K562 (cell line): Measurements from ENCODE around the gene RNF213. TPM values are rescaled to one million over a fixed set of nuclear protein-coding genes. Genes with fewer than 3 reads are reported as not detected.
A peak's percentile ranks its signal among the peaks of the same experiment; 100 is the strongest.

Experiments used
- KAT8 ChIP-seq: fragments of 450-650 bp; IDR thresholded peaks from 2 replicates; pipeline ENCODE4 v1.6.1; 2016; ENCODE audit warnings: low read depth, mild to moderate bottlenecking
- RAD21 ChIP-seq, 2 experiments: fragments of 250-450 bp in 1 of 2; fragments of 450-650 bp in 1 of 2; sonication (Bioruptor Pico) in 1 of 2; formaldehyde crosslinking in 1 of 2; IDR thresholded peaks in 1 of 2; conservative IDR thresholded peaks in 1 of 2; 2 replicates each; pipeline versions ENCODE4 v1.4.0 to v1.8.0; 2020 to 2022; ENCODE audit warnings: mild to moderate bottlenecking in 2 of 2, moderate library complexity in 1 of 2
- SMC3 ChIP-seq: conservative IDR thresholded peaks from 2 replicates; pipeline ENCODE4 v1.6.1; 2011; ENCODE audit warnings: low read depth, low read length, improper control_type of control experiment; ENCODE audit not compliant: insufficient read depth
- TGIF2 ChIP-seq: sonication (generic); formaldehyde crosslinking; IDR thresholded peaks from 2 replicates; pipeline ENCODE4 v1.8.1; 2022; ENCODE audit warnings: mild to moderate bottlenecking, missing genetic modification reagents, moderate library complexity
- polyA plus RNA-seq, 8 experiments: library from polyadenylated mRNA; depleted of rRNA in 4 of 8; stranded (reverse) in 5 of 8; unstranded in 3 of 8; fragments of >200 nt; fragmentation: Nextera tagmentation in 2 of 8; fragmentation: Illumina TruSeq in 1 of 8; extraction: Ambion mirVana in 2 of 8; extraction: Trizol in 1 of 8; gene quantifications; 2 replicates each; pipeline versions ENCODE4 v1.2.1 to v1.2.3, GENCODE V29; 2011 to 2014; ENCODE audit warnings: inconsistent platforms in 1 of 8, missing spikeins in 1 of 8
- total RNA-seq, 7 experiments: library from RNA; depleted of rRNA in 6 of 7; stranded (reverse); fragments of >200 nt in 6 of 7; fragmentation: Illumina TruSeq in 2 of 7; extraction: Trizol in 2 of 7; gene quantifications; 2 replicates each; pipeline versions ENCODE4 v1.2.1 to v1.2.3, GENCODE V29; 2011 to 2021; ENCODE audit warnings: low replicate concordance in 1 of 7
- TF ChIP-seq, protein P1 (sequence below), 2 experiments: fragments of 450-650 bp; formaldehyde crosslinking in 1 of 2; IDR thresholded peaks; 2 replicates each; pipeline versions ENCODE4 v1.4.0 to v1.6.1; 2014 to 2020; ENCODE audit warnings: mild to moderate bottlenecking in 2 of 2, borderline replicate concordance in 1 of 2, low read depth in 1 of 2
- TF ChIP-seq, protein P2 (sequence below): fragments of 450-650 bp; IDR thresholded peaks from 2 replicates; pipeline ENCODE4 v1.6.1; 2017; ENCODE audit warnings: antibody characterized with exemption, mild to moderate bottlenecking
- TF ChIP-seq, protein P3 (sequence below): fragments of 450-650 bp; IDR thresholded peaks from 2 replicates; pipeline ENCODE4 v1.6.1; 2018; ENCODE audit not compliant: partially characterized antibody

Gene RNF213
- total and polyA plus RNA-seq, 9 of the 15 experiments (the other 6 are each of a cell fraction or from before 2014, with no cell fraction given), result 5.3 to 33.6 (median 17.9) TPM

DNA sequence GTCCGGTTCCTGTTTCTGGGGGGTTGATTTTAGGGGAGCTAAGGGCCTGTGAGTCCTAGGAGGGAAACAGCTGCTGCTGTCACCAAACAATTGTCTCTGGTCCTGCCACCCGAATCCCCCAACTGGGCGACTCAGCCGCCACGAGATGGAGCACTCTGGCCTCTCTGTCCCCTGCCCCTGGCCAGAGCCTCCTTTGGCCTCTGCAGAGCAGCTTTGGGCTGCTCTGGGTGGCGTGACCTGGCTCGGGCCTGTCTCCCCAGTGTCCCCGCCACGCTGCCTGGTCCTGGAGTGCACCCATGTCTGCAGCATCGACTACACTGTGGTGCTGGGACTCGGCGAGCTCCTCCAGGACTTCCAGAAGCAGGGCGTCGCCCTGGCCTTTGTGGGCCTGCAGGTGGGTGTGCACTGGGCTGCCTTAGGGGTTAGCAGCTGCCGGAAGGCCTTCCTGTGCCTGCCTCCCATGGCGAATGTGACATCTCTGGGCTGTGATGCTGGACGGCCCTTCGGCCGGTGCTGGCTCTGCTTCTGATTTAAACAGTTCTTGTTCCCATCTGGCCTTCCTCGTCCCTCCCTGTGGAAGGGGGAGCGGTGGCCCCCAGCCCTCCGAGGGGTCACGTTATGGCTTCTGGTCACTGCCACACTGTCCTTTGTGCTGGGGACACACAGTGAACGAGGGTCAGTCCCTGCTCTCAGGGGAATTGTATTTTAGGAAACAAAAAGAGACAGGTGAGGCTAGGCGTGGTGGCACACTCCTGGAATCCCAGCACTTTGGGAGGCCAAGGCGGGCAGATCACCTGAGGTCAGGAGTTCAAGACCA lies 11.6 kb upstream of the RNF213 start (continued):
- TF ChIP-seq, protein P1, sequence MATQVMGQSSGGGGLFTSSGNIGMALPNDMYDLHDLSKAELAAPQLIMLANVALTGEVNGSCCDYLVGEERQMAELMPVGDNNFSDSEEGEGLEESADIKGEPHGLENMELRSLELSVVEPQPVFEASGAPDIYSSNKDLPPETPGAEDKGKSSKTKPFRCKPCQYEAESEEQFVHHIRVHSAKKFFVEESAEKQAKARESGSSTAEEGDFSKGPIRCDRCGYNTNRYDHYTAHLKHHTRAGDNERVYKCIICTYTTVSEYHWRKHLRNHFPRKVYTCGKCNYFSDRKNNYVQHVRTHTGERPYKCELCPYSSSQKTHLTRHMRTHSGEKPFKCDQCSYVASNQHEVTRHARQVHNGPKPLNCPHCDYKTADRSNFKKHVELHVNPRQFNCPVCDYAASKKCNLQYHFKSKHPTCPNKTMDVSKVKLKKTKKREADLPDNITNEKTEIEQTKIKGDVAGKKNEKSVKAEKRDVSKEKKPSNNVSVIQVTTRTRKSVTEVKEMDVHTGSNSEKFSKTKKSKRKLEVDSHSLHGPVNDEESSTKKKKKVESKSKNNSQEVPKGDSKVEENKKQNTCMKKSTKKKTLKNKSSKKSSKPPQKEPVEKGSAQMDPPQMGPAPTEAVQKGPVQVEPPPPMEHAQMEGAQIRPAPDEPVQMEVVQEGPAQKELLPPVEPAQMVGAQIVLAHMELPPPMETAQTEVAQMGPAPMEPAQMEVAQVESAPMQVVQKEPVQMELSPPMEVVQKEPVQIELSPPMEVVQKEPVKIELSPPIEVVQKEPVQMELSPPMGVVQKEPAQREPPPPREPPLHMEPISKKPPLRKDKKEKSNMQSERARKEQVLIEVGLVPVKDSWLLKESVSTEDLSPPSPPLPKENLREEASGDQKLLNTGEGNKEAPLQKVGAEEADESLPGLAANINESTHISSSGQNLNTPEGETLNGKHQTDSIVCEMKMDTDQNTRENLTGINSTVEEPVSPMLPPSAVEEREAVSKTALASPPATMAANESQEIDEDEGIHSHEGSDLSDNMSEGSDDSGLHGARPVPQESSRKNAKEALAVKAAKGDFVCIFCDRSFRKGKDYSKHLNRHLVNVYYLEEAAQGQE (IDR thresholded peaks at IDR 0.05; ENCODE audit: borderline replicate concordance), result peak; percentile 85
- TF ChIP-seq, protein P1 (CRISPR knock-in tag; IDR thresholded peaks at IDR 0.05; ENCODE audit: low read depth), result no peak
- TF ChIP-seq RAD21 (CRISPR knock-in tag; conservative IDR thresholded peaks at IDR 0.05 in 1 of 2, IDR thresholded peaks at IDR 0.05 in 1 of 2), result peak; percentile 39 to 78
- TF ChIP-seq, protein P2, sequence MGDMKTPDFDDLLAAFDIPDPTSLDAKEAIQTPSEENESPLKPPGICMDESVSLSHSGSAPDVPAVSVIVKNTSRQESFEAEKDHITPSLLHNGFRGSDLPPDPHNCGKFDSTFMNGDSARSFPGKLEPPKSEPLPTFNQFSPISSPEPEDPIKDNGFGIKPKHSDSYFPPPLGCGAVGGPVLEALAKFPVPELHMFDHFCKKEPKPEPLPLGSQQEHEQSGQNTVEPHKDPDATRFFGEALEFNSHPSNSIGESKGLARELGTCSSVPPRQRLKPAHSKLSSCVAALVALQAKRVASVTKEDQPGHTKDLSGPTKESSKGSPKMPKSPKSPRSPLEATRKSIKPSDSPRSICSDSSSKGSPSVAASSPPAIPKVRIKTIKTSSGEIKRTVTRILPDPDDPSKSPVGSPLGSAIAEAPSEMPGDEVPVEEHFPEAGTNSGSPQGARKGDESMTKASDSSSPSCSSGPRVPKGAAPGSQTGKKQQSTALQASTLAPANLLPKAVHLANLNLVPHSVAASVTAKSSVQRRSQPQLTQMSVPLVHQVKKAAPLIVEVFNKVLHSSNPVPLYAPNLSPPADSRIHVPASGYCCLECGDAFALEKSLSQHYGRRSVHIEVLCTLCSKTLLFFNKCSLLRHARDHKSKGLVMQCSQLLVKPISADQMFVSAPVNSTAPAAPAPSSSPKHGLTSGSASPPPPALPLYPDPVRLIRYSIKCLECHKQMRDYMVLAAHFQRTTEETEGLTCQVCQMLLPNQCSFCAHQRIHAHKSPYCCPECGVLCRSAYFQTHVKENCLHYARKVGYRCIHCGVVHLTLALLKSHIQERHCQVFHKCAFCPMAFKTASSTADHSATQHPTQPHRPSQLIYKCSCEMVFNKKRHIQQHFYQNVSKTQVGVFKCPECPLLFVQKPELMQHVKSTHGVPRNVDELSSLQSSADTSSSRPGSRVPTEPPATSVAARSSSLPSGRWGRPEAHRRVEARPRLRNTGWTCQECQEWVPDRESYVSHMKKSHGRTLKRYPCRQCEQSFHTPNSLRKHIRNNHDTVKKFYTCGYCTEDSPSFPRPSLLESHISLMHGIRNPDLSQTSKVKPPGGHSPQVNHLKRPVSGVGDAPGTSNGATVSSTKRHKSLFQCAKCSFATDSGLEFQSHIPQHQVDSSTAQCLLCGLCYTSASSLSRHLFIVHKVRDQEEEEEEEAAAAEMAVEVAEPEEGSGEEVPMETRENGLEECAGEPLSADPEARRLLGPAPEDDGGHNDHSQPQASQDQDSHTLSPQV, result peak; percentile 66
- TF ChIP-seq, protein P3, sequence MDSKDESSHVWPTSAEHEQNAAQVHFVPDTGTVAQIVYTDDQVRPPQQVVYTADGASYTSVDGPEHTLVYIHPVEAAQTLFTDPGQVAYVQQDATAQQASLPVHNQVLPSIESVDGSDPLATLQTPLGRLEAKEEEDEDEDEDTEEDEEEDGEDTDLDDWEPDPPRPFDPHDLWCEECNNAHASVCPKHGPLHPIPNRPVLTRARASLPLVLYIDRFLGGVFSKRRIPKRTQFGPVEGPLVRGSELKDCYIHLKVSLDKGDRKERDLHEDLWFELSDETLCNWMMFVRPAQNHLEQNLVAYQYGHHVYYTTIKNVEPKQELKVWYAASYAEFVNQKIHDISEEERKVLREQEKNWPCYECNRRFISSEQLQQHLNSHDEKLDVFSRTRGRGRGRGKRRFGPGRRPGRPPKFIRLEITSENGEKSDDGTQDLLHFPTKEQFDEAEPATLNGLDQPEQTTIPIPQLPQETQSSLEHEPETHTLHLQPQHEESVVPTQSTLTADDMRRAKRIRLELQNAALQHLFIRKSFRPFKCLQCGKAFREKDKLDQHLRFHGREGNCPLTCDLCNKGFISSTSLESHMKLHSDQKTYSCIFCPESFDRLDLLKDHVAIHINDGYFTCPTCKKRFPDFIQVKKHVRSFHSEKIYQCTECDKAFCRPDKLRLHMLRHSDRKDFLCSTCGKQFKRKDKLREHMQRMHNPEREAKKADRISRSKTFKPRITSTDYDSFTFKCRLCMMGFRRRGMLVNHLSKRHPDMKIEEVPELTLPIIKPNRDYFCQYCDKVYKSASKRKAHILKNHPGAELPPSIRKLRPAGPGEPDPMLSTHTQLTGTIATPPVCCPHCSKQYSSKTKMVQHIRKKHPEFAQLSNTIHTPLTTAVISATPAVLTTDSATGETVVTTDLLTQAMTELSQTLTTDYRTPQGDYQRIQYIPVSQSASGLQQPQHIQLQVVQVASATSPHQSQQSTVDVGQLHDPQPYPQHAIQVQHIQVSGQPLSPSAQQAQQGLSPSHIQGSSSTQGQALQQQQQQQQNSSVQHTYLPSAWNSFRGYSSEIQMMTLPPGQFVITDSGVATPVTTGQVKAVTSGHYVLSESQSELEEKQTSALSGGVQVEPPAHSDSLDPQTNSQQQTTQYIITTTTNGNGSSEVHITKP, result no peak
- peak; percentile 29; the same call in 1 of the 2 replicates for TF ChIP-seq SMC3
- TF ChIP-seq KAT8, result no peak
- no peak for TF ChIP-seq TGIF2 (CRISPR knock-in tag)
